ENCODE measurements around the gene TMPRSS9.
"Not testable (repeated sequence)": the region's sequence is repeated elsewhere in the genome, so short reads cannot be mapped to it uniquely, and the experiment has no call there.

TMPRSS9 gene

DNA sequence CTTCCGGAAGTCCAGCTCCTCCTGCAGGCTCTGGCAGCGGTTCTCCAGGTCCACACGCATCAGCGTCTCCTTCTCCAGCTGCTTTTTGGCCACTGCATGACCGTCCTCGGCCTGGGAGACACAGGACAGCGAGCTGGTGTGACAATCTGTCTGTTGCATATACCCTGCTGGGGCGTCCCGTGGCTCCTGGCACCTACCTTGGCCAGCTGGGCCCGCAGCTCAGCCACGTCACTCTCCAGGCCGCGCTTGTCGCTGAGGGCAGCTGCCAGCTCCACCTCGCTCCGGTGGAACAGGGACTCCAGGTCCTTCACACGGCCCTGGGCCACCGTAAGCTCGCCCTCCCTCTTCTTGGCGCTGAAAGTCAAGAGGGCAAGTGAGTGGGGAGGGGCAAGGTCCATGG, 78.1 kb downstream of the TMPRSS9 start:
- no peak for DNase-seq (ENCODE audit: low read depth)

DNA sequence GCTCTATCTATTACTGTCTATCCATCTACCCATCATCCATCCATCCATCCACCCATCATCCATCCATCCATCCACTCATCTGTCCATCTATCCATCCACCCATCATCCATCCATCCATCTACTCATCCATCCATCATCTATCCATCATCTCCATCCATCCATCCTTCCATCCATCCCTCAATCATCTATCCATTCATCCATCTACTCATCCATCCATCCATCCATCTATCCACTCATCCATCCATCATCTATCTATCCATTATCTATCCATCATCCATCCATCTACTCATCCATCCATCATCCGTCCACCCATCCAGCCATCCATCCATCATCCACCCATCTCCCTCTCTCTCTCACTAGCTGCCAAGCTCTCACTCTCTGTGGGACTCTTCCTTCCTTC, 80.5 kb downstream of the TMPRSS9 start:
- DNase-seq (ENCODE audit: low read depth) = no peak

- DNase-seq (ENCODE audit: low read depth) = no peak
Observed at GRCh38 chr19:2441096-2441752, 81.2 kb downstream of the TMPRSS9 start.

GRCh38 chr19:2443116-2443784, 83.2 kb downstream of the TMPRSS9 start:
- no peak for DNase-seq (ENCODE audit: low read depth)

- DNase-seq (ENCODE audit: low read depth) = no peak
Observed at GRCh38 chr19:2443785-2444182, 83.7 kb downstream of the TMPRSS9 start.

DNA sequence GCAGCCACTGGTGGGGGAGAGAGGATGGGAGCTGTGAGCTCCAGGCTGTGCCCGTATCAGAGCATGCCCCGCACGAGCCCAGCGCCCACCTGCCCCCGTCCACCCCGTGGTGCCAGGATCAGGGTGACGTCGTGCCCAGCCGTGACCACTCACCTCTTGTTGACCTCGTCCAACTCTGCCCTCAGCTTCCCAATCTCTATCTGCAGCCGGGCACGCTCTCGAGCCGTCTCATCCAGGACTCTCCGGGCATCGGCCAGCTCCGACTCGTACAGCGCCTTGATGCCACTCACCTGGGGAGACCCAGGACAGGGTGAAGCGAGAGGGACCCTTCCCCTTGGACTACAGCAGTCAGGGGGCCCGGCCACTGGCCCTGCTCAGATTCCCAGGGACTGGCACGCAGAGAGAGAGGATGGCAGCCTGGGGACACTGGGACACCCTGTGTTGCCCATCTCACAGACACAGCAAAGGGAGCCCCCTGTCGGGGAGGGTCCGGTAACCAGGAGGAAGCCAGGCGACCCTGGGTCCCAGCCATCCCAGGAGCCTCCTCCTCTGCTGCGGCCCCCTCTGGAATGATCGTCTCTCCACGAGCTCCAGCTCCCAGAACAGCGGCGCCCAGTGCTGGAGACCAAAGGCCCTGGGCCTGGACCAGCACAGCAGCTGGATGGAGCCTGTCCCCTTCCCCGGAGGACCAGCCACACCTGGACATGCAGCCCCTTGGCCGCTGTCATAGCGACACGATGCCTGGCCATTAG, 84.4 kb downstream of the TMPRSS9 start:
- no peak for DNase-seq (ENCODE audit: low read depth)

- DNase-seq (ENCODE audit: low read depth) = no peak
Observed at GRCh38 chr19:2446381-2446780, 86.3 kb downstream of the TMPRSS9 start.

- no peak for DNase-seq (ENCODE audit: low read depth)
Observed at GRCh38 chr19:2449019-2449418, 89.0 kb downstream of the TMPRSS9 start.

DNA sequence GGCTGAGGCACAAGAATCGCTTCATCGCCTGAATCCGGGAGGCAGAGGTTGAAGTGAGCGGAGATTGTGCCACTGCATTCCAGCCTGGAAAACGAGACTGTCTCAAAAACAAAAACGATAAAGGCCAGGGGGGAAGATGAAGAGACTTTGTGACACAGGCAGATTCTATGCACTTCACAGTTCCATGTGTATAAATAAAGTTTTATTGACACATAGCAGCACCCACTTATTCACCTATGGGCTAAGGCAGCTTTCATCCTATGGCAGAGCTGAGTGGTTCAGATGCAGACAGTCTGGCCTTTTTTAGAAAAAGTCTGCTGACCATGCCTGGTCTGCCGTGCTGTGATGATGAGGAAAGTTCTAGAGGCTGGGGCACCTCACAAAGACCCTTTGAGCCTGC, 91.1 kb downstream of the TMPRSS9 start:
- DNase-seq (ENCODE audit: low read depth) = no peak

GRCh38 chr19:2451741-2452140, 91.7 kb downstream of the TMPRSS9 start:
- DNase-seq (ENCODE audit: low read depth) = no peak

DNA sequence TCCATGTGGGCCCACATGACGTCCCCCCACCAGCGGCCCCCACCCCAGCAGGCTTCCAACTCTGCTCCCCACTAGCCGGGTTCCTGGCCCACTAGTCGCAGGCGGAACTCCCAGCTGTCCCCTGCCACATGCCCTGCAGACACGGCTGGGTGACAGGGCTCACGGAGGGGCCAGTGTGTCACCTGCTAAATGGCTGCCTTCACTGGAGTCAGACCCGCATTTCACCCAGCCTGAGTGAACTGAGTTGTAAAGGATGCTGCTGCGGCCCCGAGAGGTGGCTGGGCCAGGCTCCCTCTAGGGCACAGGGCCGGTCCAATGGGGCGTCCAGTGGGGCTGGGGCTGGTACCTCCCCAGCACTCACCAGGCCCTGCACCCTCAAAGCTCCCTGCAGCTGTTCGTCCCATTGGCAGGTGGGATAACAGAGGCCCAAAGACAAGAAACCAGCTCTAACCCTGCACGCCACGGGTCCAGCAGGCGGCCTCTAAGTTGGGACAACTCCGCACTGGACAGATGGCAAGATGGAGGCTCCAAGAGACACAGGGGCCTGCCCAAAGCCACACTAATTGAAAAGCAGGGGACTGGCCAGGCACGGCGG, 93.5 kb downstream of the TMPRSS9 start:
- no peak for DNase-seq (ENCODE audit: low read depth)

DNA sequence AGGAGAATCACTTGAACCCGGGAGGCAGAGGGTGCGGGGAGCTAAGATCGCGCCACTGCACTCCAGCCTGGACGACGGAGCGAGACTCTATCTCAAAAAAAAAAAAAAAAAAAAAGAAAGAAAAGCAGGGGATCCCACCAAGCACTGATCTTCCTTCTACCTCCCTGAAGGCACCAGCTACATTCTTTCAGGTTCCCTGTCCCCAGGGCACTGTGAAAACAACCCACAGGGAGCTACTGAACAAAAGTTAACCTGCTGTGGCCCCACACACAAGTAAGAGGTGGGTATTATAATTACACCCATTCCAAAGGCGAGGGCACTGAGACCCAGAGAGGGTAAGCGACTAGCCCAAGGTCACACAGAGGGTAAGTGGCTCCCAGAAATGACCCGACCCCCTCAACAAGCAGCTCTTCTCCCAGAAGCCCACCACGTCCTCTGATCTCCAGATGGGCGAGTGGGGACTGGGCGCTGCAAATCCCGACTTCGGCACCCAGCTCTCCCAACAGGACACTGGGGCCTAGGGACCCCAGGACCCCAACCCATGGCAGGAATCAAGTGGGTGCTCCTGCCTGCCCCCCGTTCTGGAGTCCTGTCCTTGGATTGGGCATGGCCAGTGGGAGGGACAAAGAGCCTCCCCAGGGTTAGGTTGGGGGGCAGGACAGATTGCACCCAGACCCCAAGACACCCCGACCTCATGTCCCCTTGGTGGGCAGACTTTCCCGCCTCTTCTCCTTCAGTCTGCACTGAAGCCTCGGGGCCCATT, 94.3 kb downstream of the TMPRSS9 start:
- no peak for DNase-seq (ENCODE audit: low read depth)

- no peak for DNase-seq (ENCODE audit: low read depth)
Observed at GRCh38 chr19:2454962-2455850, 95.1 kb downstream of the TMPRSS9 start.

GRCh38 chr19:2455851-2456570, 95.9 kb downstream of the TMPRSS9 start:
- DNase-seq (ENCODE audit: low read depth) = peak; percentile 42

GRCh38 chr19:2457394-2458037, 97.5 kb downstream of the TMPRSS9 start:
- DNase-seq (ENCODE audit: low read depth) = no peak

DNA sequence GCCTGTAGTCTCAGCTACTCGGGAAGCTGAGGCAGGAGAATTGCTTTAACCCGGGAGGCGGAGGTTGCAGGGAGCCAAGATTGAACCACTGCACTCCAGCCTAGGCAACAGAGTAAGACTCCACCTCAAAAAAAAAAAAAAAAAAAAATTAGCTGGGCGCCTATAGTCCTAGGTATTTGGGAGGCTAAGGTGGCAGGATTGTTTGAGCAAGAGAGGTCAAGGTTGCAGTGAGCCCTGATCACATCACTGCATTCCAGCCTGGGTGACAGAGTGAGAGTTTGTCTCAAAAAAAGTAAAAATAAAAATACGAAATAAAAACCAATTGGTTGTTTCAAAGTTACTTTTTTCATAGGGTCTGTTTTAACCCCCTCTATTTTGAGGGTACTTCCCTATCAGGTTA, 98.0 kb downstream of the TMPRSS9 start:
- DNase-seq (ENCODE audit: low read depth) = no peak

DNA sequence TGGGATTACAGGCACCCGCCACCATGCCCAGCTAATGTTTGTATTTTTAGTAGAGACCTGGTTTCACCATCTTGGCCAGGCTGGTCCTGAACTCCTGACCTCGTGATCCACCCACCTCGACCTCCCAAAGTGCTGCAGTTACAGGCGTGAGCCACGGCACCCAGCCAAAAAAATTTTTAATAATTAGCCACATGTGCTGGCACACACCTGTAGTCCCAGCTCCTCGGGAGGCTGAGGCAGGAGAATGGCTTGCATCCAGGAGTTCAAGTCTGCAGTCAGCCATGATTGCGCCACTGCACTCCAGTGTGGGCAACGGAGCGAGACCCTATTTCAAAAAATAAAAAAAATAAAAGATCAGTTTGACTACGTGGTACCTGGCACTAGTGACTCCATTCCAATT, 98.7 kb downstream of the TMPRSS9 start:
- DNase-seq (ENCODE audit: low read depth) = not testable (repeated sequence)

DNA sequence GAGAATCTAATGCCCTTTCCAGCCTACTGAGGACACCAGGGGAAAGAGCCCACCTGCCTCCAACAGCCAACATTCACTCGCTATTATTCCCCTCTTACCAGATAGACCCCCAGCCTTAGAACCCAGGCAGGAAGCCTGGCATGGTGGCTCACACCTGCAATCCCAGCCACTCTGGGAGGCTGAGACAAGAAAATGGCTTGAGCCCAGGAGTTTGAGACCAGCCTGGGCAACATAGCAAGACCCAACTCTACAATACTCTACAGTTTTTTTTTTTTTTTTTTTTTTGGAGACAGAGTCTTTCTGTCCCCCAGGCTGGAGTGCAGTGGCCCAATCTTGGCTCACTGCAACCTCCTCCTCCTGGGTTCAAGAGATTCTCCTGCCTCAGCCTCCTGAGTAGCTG, 100.2 kb downstream of the TMPRSS9 start:
- DNase-seq (ENCODE audit: low read depth) = no peak

DNA sequence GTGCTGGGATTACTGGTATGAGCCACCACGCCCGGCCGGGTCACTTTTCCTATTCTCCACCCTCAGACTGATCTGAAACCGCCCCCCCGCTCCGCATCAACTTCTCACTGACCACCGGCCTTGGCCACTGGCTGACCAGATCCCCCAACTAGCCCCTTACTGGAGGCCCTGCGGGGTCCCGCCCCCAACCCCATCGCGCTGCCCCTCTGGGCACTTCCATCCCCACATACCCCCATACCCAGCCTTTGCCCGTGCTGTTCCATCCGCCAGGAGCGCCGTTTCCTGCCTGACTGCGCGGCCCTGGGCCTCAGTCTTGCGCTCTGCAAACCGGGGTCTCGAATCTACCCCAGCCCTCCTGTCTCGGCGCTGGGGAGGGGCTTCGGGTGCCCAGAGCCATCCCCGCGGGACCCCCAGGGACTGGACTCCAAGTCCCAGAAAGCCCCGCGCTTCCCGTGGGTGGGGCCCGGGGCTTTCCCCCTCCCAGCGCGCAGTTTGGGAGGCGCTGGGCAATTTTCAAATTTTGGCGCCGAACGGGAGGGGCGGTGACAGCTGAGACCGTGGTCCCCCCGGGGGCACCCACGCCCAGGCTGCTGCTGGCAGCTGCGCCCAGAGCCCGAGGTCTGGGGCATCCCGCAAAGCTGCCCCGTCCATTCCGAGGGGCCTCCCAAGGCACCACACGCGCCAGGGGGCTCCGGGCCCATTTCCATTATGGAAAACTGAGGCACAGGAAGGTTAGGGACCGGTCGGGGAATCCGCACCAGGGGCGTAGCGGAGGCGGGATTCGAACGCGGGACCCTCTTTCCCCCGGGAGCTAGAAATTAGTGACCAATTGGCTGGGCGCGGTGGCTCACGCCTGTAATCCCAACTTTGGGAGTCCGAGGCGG, 101.9 kb downstream of the TMPRSS9 start:
- no peak for DNase-seq (ENCODE audit: low read depth)

Data from T-helper 22 cell (primary cell).